Cerebellar cortex (tissue), 1 donor: ENCODE data around the gene EXOSC10.
"Not testable (repeated sequence)": the region's sequence is repeated elsewhere in the genome, so short reads cannot be mapped to it uniquely, and the experiment has no call there.

Experiments used
- DNase-seq: peaks from one replicate; pipeline ENCODE4 v3.0.0-alpha.2; 2015; ENCODE audit warnings: low spot score

Gene EXOSC10

DNA sequence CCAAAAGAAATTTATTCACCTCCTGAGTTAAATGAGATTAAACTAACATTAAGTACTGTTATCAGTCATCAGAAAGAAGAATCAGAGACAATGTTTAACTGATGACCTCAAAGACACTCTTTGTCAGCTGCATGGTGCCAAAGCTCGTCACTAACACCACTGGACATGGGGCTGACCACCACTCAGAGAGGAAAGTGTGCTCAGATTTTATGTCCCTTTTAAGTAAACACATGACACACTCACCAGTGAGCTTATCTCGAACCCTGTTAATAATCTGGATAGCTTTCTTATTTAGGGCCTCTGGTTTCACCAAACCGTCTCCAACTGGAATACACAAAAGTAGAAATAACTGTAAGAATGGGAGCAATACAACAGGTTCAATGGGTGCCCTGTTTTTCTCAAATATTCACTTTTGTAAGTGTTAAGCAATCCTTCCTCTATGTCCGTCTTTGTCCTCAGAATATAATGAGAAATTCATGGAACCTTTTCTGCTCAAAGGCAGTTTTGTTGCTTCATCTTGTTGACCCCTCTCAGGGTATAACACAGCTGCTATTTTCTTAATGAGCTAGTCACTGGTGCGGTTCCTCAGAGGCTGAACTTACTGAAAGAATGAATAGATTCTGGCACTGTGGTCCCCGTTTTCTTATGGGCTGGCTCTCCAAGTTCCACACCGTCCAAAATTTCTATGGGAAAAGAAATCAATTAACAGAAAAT lies 9.5 kb upstream of the EXOSC10 start:
- no peak for DNase-seq

DNA sequence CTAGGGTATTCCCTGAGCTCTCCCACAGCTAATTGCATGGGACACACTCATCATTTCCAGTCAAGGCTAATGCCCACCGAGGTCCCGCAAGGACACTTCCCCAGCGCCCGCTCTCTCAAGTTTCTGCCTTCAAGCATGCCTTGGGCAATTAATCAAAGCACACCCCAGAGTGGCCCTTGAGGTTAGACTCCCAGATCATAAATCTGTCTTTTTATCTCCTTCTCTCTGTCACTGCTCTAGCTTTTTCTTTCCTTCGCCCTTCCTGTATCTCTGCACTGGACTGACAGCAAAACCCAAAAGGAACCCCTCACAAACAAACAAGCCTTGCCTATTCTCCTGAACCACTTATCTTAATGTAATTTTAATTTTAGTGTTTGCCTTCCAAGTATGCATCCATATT lies 7.9 kb upstream of the EXOSC10 start:
- no peak for DNase-seq

DNA sequence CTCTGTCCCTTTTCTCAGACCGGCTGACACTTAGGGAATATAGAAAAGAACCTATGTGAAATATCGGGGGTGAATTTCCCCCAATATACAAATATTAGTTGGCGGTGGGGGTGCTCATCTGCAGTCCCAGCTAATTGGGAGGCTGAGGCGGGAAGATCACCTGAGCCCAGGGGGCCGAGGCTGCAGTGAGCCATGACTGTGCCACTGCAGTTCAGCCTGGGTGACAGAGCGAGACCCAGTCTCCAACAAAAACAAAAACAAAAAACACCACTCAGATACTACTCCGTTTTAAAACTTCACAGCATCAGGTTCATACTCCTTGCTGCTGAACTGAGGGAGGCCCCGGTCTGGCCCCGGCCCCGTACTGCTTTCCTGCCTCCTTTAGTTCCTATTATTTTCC lies 5.9 kb upstream of the EXOSC10 start:
- DNase-seq: no peak

DNA sequence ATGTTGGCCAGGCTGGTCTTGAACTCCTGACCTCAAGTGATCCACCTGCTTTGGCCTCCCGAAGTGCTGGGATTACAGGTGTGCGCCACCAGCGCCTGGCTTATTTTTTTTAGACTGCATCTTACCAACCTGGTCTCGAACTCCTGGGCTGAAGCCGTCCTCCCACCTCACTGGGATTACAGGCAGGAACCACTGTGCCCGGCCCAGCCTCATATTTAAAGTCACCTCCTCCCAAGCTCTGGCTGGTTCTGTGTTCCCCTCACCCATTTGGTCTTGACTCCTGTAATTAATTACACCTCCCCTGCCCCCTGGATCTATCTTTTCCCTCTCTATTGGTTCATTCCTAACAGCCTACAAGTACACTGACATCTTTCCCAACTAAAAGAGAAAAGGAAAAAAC lies 1.7 kb upstream of the EXOSC10 start:
- no peak for DNase-seq

DNA sequence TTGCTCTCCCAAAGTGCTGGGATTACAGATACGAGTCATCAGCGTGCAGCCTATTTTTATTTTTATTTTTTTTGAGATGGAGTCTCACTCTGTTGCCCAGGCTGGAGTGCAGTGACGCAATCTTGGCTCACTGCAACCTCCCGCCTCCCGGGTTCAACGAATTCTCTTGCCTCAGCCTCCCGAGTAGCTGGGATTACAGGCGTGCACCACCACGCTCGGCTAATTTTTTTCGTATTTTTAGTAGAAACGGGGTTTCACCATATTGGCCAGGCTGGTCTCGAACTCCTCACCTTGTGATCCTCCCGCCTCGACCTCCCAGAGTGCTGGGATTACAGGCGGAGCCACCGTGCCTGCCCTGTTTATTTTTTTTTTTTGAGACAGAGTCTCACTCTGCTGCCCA lies 1.1 kb upstream of the EXOSC10 start:
- not testable (repeated sequence) for DNase-seq

DNA sequence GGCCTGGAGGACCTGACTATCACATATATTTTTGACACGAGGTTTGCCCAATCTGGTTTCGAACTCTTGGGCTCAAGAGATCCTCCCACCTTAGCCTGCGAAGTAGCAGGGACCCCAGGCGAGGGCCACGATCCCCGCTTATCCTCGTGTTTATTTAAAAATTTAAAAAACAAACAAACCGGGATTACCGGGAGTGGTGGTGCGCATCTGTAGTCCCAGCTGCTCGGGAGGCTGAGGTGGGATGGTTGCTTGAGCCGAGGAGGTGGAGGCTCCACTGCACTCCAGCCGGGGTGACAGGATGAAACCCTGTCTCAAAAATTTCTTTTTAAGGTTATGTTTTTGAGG lies 452 bp upstream of the EXOSC10 start:
- no peak for DNase-seq

DNA sequence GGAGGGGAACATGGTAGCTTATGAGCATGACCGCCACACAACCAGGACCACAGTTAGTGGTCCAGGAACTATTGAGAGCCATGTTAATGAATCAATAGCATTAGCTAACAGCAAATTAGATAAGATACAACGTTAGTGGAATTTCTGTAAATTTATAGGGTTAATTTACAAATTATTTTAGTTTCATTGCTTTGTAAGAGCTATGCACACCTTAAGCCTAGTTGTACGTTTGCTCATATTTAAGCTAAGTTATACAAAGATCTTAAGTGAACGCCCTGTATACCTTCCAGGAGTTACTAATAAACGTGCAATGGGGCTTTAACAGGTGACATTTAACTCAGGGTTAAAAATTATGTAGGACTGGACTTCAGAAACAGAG lies 749 bp downstream of the EXOSC10 start:
- no peak for DNase-seq

DNA sequence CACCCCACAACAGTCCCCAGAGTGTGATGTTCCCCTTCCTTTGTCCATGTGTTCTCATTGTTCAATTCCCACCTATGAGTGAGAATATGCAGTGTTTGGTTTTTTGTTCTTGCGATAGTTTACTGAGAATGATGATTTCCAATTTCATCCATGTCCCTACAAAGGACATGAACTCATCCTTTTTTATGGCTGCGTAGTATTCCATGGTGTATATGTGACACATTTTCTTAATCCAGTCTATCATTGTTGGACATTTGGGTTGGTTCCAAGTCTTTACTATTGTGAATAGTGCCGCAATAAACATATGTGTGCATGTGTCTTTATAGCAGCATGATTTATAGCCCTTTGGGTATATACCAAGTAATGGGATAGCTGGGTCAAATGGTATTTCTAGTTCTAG lies 15.9 kb downstream of the EXOSC10 start:
- DNase-seq: not testable (repeated sequence)

DNA sequence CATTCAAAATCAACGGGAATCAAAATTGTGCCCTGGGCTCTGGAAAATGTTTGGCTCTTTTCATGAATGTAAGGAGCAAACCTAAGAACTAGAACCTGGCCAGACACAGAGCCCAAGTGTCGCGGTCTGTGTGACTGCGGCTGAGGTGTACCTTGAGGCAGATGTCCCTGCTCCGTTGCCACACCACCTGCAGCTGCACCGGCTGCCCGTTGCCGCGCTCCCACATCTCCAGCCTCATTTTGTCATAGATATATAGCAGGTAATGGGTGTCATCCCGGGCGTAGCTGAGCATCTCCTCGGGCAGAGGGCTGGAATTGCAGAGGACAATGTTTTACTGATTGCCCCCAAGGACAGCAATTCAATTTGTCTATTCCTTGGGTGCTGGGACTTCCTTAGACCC lies 18.7 kb downstream of the EXOSC10 start:
- DNase-seq: no peak

DNA sequence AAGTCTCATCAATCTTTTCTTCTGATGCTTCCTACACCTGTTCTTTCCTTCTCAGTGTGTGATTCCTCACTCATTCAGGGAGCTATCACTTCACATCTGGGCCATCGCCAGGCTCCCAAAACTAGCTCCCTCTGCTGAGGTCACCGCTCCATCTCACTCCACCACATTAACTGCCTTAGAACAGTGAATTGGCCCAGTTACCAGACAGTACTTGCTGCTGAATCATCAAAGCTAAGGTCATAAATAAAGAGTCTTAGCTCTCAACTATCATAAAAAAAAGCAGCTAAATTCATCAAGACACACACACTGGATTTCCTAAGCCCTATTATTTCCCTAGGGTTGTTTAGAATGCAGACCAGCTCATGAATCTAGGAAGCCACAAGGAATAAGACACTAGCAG lies 21.0 kb downstream of the EXOSC10 start:
- DNase-seq: no peak

DNA sequence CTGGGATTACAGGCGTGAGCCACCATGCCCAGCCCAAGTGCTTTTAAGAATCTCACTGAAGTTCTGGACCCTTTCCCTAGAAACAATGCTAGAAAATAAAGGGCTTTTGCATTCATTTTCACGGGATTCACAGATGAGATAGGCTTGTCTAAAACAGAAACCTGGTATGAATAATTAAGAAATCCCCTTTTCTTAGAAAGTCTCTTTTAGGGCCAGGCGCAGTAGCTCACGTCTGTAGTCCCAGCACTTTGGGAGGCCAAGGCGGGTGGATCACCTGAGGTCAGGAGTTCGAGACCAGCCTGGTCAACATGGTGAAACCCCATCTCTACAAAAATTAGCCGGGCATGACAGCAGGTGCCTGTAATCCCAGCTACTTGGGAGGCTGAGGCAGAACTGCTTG lies 26.3 kb downstream of the EXOSC10 start:
- DNase-seq: not testable (repeated sequence)

DNA sequence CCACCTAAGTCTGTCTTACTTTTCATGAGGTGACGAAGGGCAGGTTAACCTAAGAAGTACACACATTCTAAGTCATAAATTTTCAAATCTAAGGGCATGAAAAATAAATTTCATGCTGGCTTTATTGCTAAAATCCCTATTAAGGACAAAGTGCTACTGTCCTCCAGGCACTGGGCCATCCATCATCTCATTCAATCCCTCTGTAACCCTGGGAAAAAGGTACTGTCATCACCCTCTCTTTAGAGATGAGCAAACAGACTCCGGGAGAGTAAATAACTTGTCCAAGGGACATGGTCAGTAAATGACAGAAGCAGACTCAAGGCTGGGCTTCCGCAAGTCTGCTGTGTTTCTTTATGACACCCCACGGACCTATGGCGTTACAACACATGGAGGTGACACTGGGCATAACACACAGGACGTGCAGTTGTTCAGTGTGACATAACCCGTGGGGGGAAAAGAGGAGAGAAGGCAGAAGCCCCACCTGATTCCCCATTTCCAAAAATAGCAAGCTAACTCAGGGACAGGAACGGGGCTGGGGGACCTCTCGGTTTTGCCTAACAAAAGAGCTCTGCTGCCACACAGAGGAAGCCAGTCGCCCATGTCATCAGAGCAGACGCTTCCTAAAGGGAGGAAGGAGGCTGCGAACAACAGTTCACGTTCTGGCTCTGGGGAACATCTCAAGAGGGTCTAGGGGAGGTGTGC lies 27.3 kb downstream of the EXOSC10 start:
- DNase-seq: no peak

DNA sequence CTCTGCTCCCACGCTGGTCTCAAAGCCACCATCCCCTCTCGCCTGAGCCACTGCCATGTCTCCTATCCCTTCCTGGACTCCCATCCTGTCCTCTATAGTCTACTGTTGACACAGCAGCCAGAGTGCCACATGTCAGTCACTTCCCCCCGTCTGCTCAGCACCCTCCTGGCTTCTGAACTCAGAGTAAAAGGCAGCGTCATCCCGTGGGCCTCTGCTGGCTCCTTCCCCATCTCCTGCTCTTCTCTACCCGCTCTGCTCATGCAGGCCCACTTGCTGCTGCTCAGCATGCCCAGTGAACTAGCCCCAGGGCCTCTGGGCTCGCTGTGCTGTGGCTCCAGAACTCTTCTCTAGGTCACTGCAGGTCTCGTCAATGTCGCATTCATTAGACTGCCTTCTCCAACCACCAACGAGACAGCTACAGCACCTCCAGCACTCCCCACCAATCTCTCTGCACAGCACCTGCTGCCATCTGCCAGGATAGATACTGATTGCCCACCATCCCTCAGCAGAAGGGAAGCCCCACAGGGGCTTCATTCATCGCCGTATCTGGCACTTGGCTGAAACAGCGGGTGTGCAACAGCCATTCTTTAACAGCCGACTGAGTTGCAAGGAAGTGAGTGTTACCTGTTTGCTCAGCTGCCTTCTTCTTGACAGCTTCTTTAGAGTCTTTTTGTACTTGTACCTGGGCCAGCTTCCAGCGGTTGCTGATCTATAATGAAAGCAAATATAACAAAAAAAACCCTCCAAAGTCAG lies 28.0 kb downstream of the EXOSC10 start:
- peak; percentile 23 for DNase-seq

DNA sequence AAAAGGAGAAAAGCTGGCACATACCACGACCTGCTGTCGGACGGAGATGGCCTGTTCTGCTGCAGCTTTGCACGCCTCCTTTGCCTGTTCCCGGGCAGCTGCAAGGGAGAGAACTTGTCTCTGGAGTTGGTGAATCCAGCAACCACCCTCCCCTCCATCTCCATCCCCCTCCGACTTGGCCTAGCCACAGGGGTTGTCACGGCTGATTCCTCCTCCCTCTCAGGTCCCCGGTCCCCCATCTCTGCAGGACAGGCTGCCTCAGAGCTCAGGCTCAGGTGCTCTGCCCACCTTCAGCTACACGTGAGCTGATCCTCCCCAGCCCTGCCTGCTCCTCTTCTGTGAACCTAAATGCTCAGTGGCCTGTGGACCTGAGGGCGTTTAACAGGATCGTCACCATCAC lies 28.8 kb downstream of the EXOSC10 start:
- DNase-seq: no peak

DNA sequence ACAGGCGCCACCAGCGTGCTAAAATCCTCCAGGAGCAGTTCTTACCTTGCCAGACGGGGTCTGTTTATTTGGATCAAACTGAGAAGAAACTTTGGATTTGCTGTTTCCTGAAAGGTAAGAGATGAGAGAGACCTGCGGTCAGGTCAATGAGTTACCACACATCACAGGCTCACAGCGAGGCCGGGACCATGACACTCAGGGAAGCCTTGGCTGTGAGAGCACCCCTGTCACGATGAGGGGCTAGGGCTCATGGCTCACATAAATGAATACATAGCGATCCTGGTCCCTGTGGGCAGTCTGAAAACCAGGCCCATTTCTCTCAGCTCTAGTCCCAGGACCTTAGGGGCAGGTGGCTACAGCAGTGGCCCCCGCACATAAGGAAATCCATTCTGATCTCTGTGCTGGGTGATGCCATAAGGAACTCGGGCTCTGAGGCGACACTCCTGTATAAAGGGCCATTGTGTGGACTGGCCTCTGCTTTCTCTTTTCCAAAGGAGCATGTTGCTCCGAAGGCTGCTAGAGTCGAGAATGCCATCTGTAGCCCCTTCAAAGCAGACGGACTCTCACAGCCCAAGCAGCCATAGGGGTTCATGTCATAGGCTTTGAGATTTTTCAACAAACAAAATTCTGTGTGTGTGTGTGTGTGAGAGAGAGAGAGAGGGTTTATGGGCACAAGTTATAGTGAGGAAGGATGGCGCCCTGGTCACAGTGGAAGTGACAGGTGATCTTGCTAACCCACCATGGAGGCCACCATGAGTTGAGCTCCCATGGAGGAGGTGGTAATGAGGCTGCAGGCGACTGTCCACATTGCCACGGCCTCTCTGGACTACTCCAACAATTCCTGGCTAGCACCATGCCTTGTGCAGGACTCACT lies 30.8 kb downstream of the EXOSC10 start:
- no peak for DNase-seq

DNA sequence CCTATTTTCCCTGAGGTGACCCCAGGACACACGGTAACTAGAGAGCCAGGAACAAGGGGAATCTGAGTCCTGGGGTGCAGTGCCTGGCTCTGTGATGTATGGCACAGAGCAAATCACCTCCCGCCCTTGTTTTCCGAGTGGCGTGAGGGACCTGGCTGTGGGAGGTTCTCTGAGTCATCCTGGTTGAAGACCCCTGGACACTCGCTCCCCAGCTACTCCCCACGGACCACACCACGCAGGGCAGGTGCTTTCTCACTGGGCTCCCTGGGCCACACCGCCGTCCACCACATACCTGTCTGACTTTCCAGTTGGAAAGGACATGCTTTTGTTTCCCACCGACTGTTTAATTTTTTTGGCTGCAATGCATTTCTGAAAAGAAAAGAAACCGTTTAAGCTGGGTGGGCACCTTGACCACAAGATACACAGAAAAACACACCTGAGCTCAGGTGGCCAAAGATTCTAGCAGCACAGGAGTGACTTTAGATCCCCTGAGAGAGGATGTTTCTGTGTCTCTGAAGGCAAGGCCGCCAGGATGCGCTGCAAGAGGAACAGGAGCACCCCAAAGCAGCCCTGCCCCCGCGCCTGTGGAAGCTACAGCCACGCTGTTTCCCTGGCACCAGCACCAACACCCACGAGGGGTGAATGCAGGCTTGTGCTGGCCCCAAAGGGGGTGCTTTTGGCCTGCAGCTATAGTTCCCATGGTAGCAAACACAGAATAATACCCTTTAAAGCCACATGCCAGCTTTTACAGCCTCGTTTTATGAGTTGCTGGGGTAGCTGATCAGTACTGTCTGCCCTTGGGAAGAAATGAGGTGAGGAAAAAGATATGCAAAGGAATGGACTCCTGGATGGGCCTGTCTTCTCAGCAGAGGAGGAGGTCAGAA lies 31.7 kb downstream of the EXOSC10 start:
- no peak for DNase-seq

DNA sequence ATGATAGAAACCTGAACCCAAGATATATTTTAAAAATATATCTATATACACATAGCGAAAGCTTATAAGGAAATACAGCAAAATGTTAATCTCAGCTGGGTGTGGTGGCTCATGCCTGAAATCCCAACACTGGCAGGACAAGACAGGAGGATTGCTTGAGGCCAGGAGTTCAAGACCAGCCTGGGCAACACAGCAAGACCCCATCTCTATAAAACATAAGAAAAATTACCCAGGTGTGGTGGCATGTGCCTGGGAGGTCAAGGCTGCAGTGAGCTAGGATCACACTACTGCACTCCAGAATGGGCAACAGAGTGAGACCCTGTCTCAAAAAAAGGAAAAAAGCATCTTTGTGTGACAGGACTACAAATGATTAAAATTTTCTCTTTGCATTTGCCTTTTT lies 33.9 kb downstream of the EXOSC10 start:
- no peak for DNase-seq

DNA sequence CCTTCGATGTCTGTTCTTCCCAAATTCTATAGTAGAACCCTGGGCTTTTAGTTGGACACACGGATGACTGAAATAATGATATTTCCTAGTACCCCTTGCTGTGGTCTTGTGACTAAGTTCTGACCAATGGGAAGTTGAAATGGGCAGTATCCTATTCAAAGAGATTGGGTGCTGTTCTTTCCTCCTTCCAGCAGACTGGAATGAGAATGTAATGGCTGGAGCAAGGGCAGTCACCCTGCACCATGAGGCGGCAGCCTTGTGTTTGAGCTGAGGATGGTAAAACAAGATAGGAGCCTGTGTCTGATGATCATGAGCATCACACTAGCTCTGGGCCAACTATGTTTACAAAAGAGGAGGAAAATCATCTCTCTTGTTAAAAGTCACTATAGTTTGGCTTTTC lies 34.7 kb downstream of the EXOSC10 start:
- no peak for DNase-seq

DNA sequence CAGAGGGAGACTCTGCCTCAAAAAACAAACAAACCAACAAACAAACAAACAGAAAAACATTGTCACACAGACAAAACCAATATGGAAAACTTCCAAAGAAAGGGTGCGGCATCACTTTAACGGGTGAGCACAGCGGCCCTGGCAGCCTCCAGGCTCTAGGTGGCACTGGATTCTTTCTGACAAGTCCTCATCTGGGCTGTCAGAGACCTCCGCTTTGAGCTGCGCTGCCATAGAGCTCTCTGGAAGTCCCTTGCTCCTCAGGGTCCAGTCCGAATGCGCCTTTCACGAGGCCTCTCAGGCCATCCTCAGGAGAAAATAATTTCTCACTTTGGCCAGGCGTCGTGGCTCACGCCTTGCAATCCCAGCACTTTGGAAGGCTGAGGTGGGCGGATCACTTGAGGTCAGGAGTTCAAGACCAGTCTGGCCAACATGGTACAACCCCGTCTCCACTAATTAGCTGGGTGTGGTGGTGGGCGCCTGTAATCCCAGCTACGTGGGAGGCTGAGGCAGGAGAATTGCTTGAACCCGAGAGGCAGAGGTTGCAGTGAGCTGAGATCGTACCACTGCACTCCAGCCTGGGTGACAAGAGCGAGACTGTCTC lies 35.6 kb downstream of the EXOSC10 start:
- DNase-seq: peak; percentile 46

DNA sequence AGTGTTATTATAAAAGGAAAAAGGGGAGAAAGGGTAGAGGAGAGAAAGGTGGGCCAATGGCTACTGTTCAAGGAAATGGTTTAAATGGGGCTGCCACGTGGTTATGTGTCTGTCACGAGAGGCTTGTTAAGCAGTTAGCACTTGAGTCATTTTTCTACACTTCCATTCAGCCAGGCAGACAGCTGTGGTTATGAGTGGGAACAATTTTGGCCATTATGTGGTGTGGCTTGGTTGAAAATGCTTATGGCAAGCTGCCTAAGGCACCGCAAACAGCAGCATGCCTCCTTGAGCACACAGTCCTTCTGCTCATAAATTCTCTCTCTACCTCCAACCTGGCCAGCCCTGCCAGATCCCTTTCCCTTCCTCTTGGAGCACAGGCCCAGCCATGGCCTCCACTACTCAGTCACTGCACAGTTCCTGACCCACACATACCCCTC lies 36.7 kb downstream of the EXOSC10 start:
- no peak for DNase-seq
